Measurements from ENCODE around the gene SETD1B.
"Not testable (repeated sequence)": the region's sequence is repeated elsewhere in the genome, so short reads cannot be mapped to it uniquely, and the experiment has no call there.

SETD1B gene

DNA sequence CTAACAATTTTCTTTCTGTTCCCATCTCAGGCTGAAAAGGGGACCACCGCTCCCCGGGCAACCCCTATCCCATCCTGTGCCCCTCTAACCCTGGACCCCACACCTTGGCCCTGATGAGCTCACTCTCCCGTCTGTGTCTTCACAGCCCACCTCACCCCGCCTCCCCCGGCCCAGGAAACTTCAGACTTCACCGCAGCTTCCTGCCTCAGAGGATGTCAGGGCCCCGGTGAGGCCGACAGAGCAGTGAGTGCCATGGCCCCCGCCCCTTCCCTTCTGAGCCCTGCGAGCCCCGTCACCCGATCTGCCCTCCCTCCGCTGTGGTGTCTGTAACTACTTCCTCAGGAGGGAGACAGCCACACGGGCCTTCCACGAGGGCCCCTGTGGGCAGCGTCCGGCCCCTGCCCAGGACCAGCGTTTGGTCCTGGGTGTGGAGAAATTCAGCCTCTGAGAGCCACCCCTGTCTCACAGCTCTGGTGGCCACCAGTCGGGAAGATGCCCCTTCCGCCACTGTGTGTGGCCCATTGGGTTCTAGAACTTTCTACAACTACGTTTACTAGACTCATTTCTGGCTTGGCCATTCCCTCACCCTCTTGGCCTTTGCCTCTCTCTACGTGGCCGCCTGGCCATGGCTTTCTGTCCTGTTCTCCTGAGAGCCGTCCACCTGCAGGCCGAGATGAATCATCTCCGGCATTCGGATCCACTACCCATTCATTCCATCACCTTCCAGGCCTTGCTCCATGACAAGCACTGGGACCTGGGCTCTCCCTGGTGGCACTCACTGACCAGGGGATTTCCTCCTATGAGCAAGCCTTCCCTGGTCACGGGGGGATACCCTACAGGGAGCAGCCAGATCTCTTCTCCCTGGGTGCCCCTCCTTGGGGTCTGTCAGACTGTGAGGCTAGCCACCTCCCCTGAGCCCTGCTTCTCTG, 13.7 kb upstream of the SETD1B start:
- TF ChIP-seq, protein P1, sequence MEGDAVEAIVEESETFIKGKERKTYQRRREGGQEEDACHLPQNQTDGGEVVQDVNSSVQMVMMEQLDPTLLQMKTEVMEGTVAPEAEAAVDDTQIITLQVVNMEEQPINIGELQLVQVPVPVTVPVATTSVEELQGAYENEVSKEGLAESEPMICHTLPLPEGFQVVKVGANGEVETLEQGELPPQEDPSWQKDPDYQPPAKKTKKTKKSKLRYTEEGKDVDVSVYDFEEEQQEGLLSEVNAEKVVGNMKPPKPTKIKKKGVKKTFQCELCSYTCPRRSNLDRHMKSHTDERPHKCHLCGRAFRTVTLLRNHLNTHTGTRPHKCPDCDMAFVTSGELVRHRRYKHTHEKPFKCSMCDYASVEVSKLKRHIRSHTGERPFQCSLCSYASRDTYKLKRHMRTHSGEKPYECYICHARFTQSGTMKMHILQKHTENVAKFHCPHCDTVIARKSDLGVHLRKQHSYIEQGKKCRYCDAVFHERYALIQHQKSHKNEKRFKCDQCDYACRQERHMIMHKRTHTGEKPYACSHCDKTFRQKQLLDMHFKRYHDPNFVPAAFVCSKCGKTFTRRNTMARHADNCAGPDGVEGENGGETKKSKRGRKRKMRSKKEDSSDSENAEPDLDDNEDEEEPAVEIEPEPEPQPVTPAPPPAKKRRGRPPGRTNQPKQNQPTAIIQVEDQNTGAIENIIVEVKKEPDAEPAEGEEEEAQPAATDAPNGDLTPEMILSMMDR (conservative IDR thresholded peaks at IDR 0.05; ENCODE audit: low read length): no peak
- no peak for TF ChIP-seq EZH2phosphoT487 (IDR thresholded peaks at IDR 0.05; ENCODE audit: borderline replicate concordance)
- Histone ChIP-seq H3K36me3 (ENCODE audit: insufficient read depth, low read length) (peaks cover 5% of the 10 kb centered on the region; the same call in 1 of the 2 replicates), H3K4me3 (ENCODE audit: low read length, poor library complexity, severe bottlenecking) (peak overlapping the region; percentile 72), H4K20me1 (ENCODE audit: insufficient read depth, low read length, poor library complexity, severe bottlenecking) (peaks cover 29% of the 10 kb centered on the region), H3K79me2 (ENCODE audit: insufficient read depth, low read length) (peaks cover 74% of the 10 kb centered on the region), H3K4me1 (ENCODE audit: insufficient read depth, low read length, poor library complexity, severe bottlenecking) (peaks cover 62% of the 10 kb centered on the region), H3F3A (ENCODE audit: low read depth) (peaks cover 3% of the 10 kb centered on the region; the same call in 1 of the 2 replicates), H3K9me2 (replicated peaks; ENCODE audit: low read depth, low read length) (no peaks in the 10 kb centered on the region), H3K4me2 (ENCODE audit: low read depth, low read length, poor library complexity, severe bottlenecking) (peak overlapping the region; percentile 95), H3K9me3 (ENCODE audit: insufficient read depth, low read depth, low read length) (no peaks in the 10 kb centered on the region), H3K9ac (ENCODE audit: low read depth, low read length, poor library complexity, severe bottlenecking) (peak overlapping the region; percentile 77), H2AFZ (ENCODE audit: low read length) (0 out of 2 replicates have a peak overlapping the region, but pooled peaks have one; percentile 12), H3K27me3 (ENCODE audit: insufficient read depth, low read length, poor library complexity, severe bottlenecking) (no peaks in the 10 kb centered on the region)

DNA sequence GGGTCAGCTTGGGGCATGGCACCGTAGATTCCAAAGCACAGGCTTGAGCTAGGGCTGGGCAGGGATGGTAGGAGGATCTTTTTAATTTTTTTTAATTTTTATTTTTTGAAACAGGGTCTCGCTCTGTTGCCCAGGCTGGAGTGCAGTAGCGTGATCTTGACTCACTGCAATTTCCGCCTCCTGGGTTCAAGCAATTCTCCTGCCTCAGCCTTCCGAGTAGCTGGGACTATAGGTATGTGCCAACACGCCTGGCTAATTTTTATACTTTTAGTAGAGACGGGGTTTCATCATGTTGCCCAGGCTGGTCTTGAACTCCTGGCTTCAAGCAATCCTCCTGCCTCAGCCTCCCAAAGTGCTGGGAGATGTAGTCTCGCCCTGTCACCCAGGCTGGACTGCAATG, 13.0 kb upstream of the SETD1B start:
- H3F3A ChIP-seq (ENCODE audit: low read depth); H3K27me3 ChIP-seq (ENCODE audit: insufficient read depth, low read length, poor library complexity, severe bottlenecking); H3K9me2 ChIP-seq (replicated peaks; ENCODE audit: low read depth, low read length); H3K9me3 ChIP-seq (ENCODE audit: insufficient read depth, low read depth, low read length); H3K36me3 ChIP-seq (ENCODE audit: insufficient read depth, low read length); H2AFZ ChIP-seq (ENCODE audit: low read length): not testable (repeated sequence)
- Histone ChIP-seq H3K4me1 (ENCODE audit: insufficient read depth, low read length, poor library complexity, severe bottlenecking) (peaks cover 62% of the 10 kb centered on the region), H3K9ac (ENCODE audit: low read depth, low read length, poor library complexity, severe bottlenecking) (peak overlapping the region; percentile 77), H3K4me2 (ENCODE audit: low read depth, low read length, poor library complexity, severe bottlenecking) (peak overlapping the region; percentile 95), H3K79me2 (ENCODE audit: insufficient read depth, low read length) (peaks cover 73% of the 10 kb centered on the region), H4K20me1 (ENCODE audit: insufficient read depth, low read length, poor library complexity, severe bottlenecking) (peaks cover 35% of the 10 kb centered on the region), H3K4me3 (ENCODE audit: low read length, poor library complexity, severe bottlenecking) (peak overlapping the region; percentile 94)

DNA sequence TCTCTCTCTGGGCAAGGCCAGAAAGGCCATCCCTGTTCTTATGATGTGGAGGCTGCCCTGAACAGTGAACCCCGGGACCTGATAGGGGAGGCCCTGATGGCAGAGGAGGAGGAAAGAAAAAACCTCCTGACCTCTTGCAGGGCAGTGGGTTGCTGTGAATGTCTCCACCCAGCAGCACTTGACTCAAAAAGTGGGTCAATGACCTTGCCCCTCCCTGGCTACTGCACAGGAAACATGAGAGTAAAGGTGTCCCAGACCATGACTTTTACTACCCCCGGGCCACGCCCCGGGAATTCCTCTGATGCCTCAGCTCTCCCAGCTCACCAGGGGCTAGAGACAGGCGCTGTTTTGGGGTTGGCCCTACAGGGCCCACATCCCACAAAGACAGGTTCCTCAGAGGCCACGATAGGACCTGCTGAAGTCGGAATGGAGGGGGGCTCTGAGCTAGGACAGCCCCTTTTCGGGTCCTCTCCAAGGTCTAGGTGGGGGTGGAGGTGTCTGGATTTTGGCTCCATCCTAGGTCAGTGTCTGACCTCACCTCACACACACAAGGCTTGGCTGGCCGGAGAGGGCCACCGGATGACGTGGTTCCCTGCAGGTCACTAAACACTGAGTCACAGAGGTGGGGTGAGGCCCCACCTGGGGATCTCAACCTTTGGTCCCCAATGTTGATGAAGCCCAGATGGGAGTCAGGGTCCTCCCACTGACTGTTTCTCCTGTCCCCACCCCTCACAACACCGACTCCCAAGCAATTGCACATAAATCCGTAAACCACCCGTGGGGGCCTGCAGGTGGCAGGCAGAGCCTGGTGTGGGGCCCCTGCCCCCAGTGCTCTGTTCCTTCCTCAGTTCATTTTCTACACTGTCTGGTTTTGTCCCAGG, 11.9 kb upstream of the SETD1B start:
- Histone ChIP-seq H3K4me3 (ENCODE audit: low read length, poor library complexity, severe bottlenecking) (peak overlapping the region; percentile 94), H3K9me3 (ENCODE audit: insufficient read depth, low read depth, low read length) (no peaks in the 10 kb centered on the region), H4K20me1 (ENCODE audit: insufficient read depth, low read length, poor library complexity, severe bottlenecking) (peaks cover 43% of the 10 kb centered on the region), H3K9ac (ENCODE audit: low read depth, low read length, poor library complexity, severe bottlenecking) (peak overlapping the region; percentile 95), H3K79me2 (ENCODE audit: insufficient read depth, low read length) (peaks cover 71% of the 10 kb centered on the region), H3K36me3 (ENCODE audit: insufficient read depth, low read length) (no peaks in the 10 kb centered on the region), H3K9me2 (replicated peaks; ENCODE audit: low read depth, low read length) (no peaks in the 10 kb centered on the region), H3K4me2 (ENCODE audit: low read depth, low read length, poor library complexity, severe bottlenecking) (peak overlapping the region; percentile 95), H2AFZ (ENCODE audit: low read length) (no peak overlapping the region), H3K4me1 (ENCODE audit: insufficient read depth, low read length, poor library complexity, severe bottlenecking) (peaks cover 57% of the 10 kb centered on the region), H3F3A (ENCODE audit: low read depth) (peaks cover 9% of the 10 kb centered on the region; the same call in 1 of the 2 replicates), H3K27me3 (ENCODE audit: insufficient read depth, low read length, poor library complexity, severe bottlenecking) (no peaks in the 10 kb centered on the region)
- TF ChIP-seq EZH2phosphoT487 (IDR thresholded peaks at IDR 0.05; ENCODE audit: borderline replicate concordance): no peak
- TF ChIP-seq, protein P1 (conservative IDR thresholded peaks at IDR 0.05; ENCODE audit: low read length): no peak
